GM12878 (cell line): ENCODE measurements around the gene LRRC59. TPM values are rescaled to one million over a fixed set of nuclear protein-coding genes. Genes with fewer than 3 reads are reported as not detected.

Experiments used
- ATAC-seq: fragments of 200-7000 bp; cut with Tn5 transposase; 3 replicates; pipeline ENCODE4 v1.9.1; 2020; ENCODE audit warnings: mild to moderate bottlenecking, moderate library complexity
- BruUV-seq: library from RNA; stranded (reverse); fragments of 400-500 nt; replicated peaks from 2 replicates; lab custom pipeline; 2021; lab: Mats Ljungman, UMichigan
- CTCF ChIA-PET: fragments of 300-600 bp; sonication (Branson Sonifier 250); formaldehyde crosslinking; extraction: SDS; loops from one replicate; lab custom pipeline; 2021; ENCODE audit warnings: inconsistent platforms; lab: Yijun Ruan, JAX
- POLR2A ChIA-PET: fragments of 350-600 bp; formaldehyde crosslinking; extraction: SDS; loops from one replicate; lab custom pipeline; 2021; ENCODE audit warnings: inconsistent platforms; lab: Charles Lee
- RAD21 ChIA-PET: fragments of 300-600 bp; sonication (Branson Sonifier 250); formaldehyde crosslinking; loops from one replicate; lab custom pipeline; 2023; ENCODE audit warnings: antibody characterized with exemption; ENCODE audit not compliant: unreplicated experiment; lab: Charles Lee
- SMC1A ChIA-PET: fragments of 300-600 bp; sonication (Branson Sonifier 250); formaldehyde crosslinking; loops from one replicate; lab custom pipeline; 2023; ENCODE audit not compliant: unreplicated experiment, uncharacterized antibody; lab: Charles Lee
- DNase-seq: peaks from one replicate; pipeline ENCODE4 v3.0.0-alpha.2; 2011; ENCODE audit warnings: low read depth, low spot score
- FAIRE-seq: peaks from 3 replicates; lab custom pipeline; 2011; peaks lifted over from hg19 to GRCh38; lab: Jason Lieb, UNC
- H2AFZ ChIP-seq: 2 replicates; pipeline ENCODE4 v1.6.0; 2011; ENCODE audit warnings: low read depth, low read length, control low read depth; ENCODE audit not compliant: control insufficient read depth
- H3K27ac ChIP-seq: 2 replicates; pipeline ENCODE4 v1.5.1; 2011; ENCODE audit warnings: control low read depth; ENCODE audit not compliant: control insufficient read depth, insufficient read depth
- H3K27me3 ChIP-seq, 2 experiments: replicated peaks in 1 of 2; 2 replicates each; pipeline versions ENCODE4 v1.6.0 to v1.6.1; 2011; ENCODE audit warnings: low read length in 1 of 2; ENCODE audit not compliant: control insufficient read depth in 2 of 2, insufficient read depth in 2 of 2
- H3K36me3 ChIP-seq, 2 experiments: 2 replicates each; pipeline ENCODE4 v1.5.1; 2011; ENCODE audit warnings: low read length in 1 of 2; ENCODE audit not compliant: control insufficient read depth in 2 of 2, insufficient read depth in 2 of 2
- H3K4me1 ChIP-seq: 2 replicates; pipeline ENCODE4 v1.6.1; 2011; ENCODE audit warnings: mild to moderate bottlenecking, low read length, moderate library complexity, mixed read lengths; ENCODE audit not compliant: control insufficient read depth, insufficient read depth
- H3K4me2 ChIP-seq: 2 replicates; pipeline ENCODE4 v1.6.0; 2011; ENCODE audit warnings: control low read depth; ENCODE audit not compliant: control insufficient read depth, insufficient read depth
- H3K4me3 ChIP-seq: fragments of 200-600 bp; sonication (generic); 2 replicates; pipeline ENCODE4 v1.5.1; 2016
- H3K79me2 ChIP-seq: 2 replicates; pipeline ENCODE4 v1.6.0; 2011; ENCODE audit warnings: low read length; ENCODE audit not compliant: control insufficient read depth, insufficient read depth
- H3K9ac ChIP-seq: 2 replicates; pipeline ENCODE4 v1.8.0; 2011; ENCODE audit warnings: low read length, control low read depth, mixed read lengths; ENCODE audit not compliant: control insufficient read depth, insufficient read depth
- H3K9me3 ChIP-seq: replicated peaks from 3 replicates; pipeline ENCODE4 v1.5.1; 2011; ENCODE audit warnings: mild to moderate bottlenecking, low read length; ENCODE audit not compliant: control insufficient read depth, insufficient read depth
- H4K20me1 ChIP-seq: 2 replicates; pipeline ENCODE4 v1.6.0; 2011; ENCODE audit not compliant: control insufficient read depth, insufficient read depth
- ATF2 ChIP-seq: IDR thresholded peaks from 2 replicates; pipeline ENCODE4 v1.6.1; 2012; ENCODE audit warnings: low read length, inconsistent platforms
- CHD1 ChIP-seq: IDR thresholded peaks from 2 replicates; pipeline ENCODE4 v1.6.1; 2012; ENCODE audit warnings: low read depth, low read length, improper control_type of control experiment
- FOS ChIP-seq: IDR thresholded peaks from 3 replicates; pipeline ENCODE4 v1.6.1; 2011; ENCODE audit warnings: borderline replicate concordance; ENCODE audit not compliant: insufficient read length; ENCODE audit errors: extremely low read depth
- GATAD2B ChIP-seq: fragments of 450-650 bp; conservative IDR thresholded peaks from 2 replicates; pipeline ENCODE4 v1.6.1; 2017; ENCODE audit warnings: low read depth, mild to moderate bottlenecking, moderate library complexity
- IKZF1 ChIP-seq: fragments of 450-650 bp; conservative IDR thresholded peaks from 2 replicates; pipeline ENCODE4 v1.6.1; 2017; ENCODE audit warnings: antibody characterized with exemption, mild to moderate bottlenecking
- PBX3 ChIP-seq: IDR thresholded peaks from 2 replicates; pipeline ENCODE4 v1.6.1; 2011; ENCODE audit warnings: mild to moderate bottlenecking, low read depth, low read length, moderate library complexity; ENCODE audit not compliant: insufficient replicate concordance
- RELA ChIP-seq: fragments of 450-650 bp; IDR thresholded peaks from 2 replicates; pipeline ENCODE4 v1.8.0; 2014; ENCODE audit warnings: borderline replicate concordance; ENCODE audit not compliant: partially characterized antibody
- SMAD5 ChIP-seq: IDR thresholded peaks from 2 replicates; pipeline ENCODE4 v1.6.1; 2016; ENCODE audit warnings: antibody characterized with exemption, low read depth
- SP1 ChIP-seq: IDR thresholded peaks from one replicate; pipeline ENCODE4 v1.6.1; 2011; ENCODE audit warnings: low read depth, low read length
- SPI1 ChIP-seq: IDR thresholded peaks from 2 replicates; pipeline ENCODE4 v1.6.1; 2011; ENCODE audit warnings: low read depth, mild to moderate bottlenecking, low read length, moderate library complexity, borderline replicate concordance; ENCODE audit not compliant: insufficient read depth
- STAT1 ChIP-seq: fragments of 450-650 bp; conservative IDR thresholded peaks from 2 replicates; pipeline ENCODE4 v1.6.1; 2014; ENCODE audit warnings: antibody characterized with exemption, mild to moderate bottlenecking
- SUPT20H ChIP-seq: IDR thresholded peaks from 2 replicates; pipeline ENCODE4 v1.6.1; 2011; ENCODE audit warnings: low read depth, mild to moderate bottlenecking, low read length, moderate library complexity, borderline replicate concordance; ENCODE audit not compliant: control insufficient read depth
- TCF12 ChIP-seq: IDR thresholded peaks from 2 replicates; pipeline ENCODE4 v1.6.1; 2011; ENCODE audit warnings: low read depth, mild to moderate bottlenecking, low read length
- YY1 ChIP-seq: IDR thresholded peaks from 2 replicates; pipeline ENCODE4 v1.6.1; 2011; ENCODE audit warnings: low read depth, mild to moderate bottlenecking, low read length
- WGBS: methylation state at CpG from one replicate; pipeline ENCODE4 v1.1.6; 2016; ENCODE audit warnings: low lambda C conversion rate; ENCODE audit not compliant: insufficient replicate concordance, insufficient coverage; ENCODE audit errors: missing lambda C conversion rate; 5-methylcytosine and 5-hydroxymethylcytosine counted together
- in situ Hi-C: fragments of 300-500 bp; cut with MboI; formaldehyde crosslinking; loops from 9 replicates; pipeline ENCODE4 v1.14.3; 2018; ENCODE audit warnings: mixed read lengths
- intact Hi-C: fragments of 100-400 bp; cut with micrococcal nuclease; formaldehyde crosslinking; loops from one replicate; pipeline ENCODE4 v1.14.2; 2022; ENCODE audit not compliant: unreplicated experiment
- polyA plus RNA-seq, 11 experiments: library from polyadenylated mRNA; depleted of rRNA in 4 of 11; unstranded in 6 of 11; stranded (reverse) in 5 of 11; fragments of >200 nt; fragmentation: Nextera tagmentation in 4 of 11; fragmentation: Illumina TruSeq in 1 of 11; extraction: Ambion mirVana in 4 of 11; extraction: Trizol in 1 of 11; gene quantifications; 1 replicate in 1 of 11; 2 replicates in 10 of 11; pipeline versions ENCODE4 v1.2.1 to v1.2.3, GENCODE V29; 2011 to 2016; ENCODE audit warnings: inconsistent platforms in 2 of 11, missing spikeins in 2 of 11, low read depth in 1 of 11
- total RNA-seq, 4 experiments: library from RNA; depleted of rRNA in 3 of 4; stranded (reverse); fragments of >200 nt in 3 of 4; fragmentation: Illumina TruSeq in 1 of 4; extraction: Trizol in 1 of 4; gene quantifications; 2 replicates each; pipeline versions ENCODE4 v1.2.1 to v1.2.3, GENCODE V29; 2013 to 2021
- TF ChIP-seq, protein P1 (sequence below): fragments of 450-650 bp; IDR thresholded peaks from 2 replicates; pipeline ENCODE4 v1.6.1; 2016; ENCODE audit warnings: mild to moderate bottlenecking

The LRRC59 gene
- total and polyA plus RNA-seq, 10 of the 15 experiments (the other 5 are each of a cell fraction or from before 2014, with no cell fraction given) = 8.8 to 82.2 (median 63.0) TPM

DNA sequence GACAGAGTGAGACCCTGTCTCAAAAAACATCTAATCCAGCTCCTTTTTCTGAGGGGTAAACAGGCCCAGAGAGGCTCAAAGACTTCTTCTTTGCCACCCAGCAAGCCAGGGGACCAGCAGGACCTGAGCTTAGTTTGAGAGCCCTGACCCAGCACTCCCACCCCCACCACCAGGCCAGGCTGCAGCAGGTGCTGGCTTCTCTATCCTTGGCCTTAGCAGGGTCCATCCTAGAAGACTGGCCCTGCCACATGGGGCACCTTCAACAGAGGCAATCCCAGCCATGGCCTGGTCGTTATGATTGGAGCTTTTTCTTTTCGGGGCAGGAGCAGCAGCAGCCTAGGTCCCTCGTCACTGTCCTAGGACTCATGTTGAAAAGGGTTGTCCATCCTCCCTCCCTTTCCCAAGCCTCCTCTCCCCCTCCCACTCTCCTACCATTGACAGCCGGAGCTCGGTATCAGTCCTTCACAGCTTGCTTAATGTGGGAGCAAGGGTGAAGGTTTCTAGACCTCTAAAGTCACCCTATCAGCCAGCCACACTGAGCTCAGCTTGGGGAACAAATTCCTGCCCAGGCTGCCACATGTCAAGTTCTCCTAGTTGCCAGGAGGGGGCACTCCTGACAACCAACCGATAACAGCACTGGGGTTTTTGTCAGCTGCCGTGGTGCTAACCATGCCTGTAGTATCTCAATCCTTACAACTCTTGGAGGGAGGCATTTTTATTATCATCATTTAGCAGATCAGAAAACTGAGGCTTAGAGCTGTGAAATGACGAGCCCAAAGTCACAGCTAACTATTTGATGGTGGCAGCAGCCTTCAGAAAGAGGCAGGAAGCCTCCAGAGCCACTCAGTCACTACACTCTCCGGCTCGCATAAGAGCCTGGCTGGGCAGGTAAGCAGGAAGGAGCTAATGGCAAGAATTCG is 35.5 kb downstream of the LRRC59 start:
- Histone ChIP-seq H3K9ac (no peak overlapping the region), H3K4me2 (no peak overlapping the region), H3K4me3 (no peak overlapping the region), H3K27me3 (no peaks in the 10 kb centered on the region), H3K36me3 (peaks cover 11 to 23% of the 10 kb centered on the region in 2 experiments; a peak in 3 of 4 replicates), H3K4me1 (no peaks in the 10 kb centered on the region), H3K79me2 (no peaks in the 10 kb centered on the region; the same call in 1 of the 2 replicates), H2AFZ (no peak overlapping the region; the same call in 1 of the 2 replicates), H4K20me1 (no peaks in the 10 kb centered on the region), H3K9me3 (no peaks in the 10 kb centered on the region), H3K27ac (no peak overlapping the region)
- CTCF ChIA-PET = interaction anchor here (0.7 to 4.5 kb wide), 43 partner anchors 11 to 247 kb away, joined by 3 to 83 read pairs (median 6); partner anchors contain the start of genes EME1, LRRC59, MRPL27 and RSAD1
- RAD21 ChIA-PET = interaction anchor here (0.6 to 3.0 kb wide), 14 partner anchors 13 to 162 kb away, joined by 3 to 32 read pairs (median 4); partner anchors contain the start of genes ACSF2, LRRC59, RSAD1 and XYLT2
- WGBS = 37% methylated on average over 11 of the region's 11 CpGs
- no peak for DNase-seq
- BruUV-seq = TSS peak; percentile 7
- SMC1A ChIA-PET = interaction anchor here (0.7 to 2.9 kb wide), 24 partner anchors 9 to 180 kb away, joined by 3 to 26 read pairs (median 4); partner anchors contain the start of genes LRRC59 and XYLT2
- POLR2A ChIA-PET = interaction anchor here (0.7 to 1.9 kb wide), 8 partner anchors 10 to 276 kb away, joined by 3 to 7 read pairs (median 4); partner anchors contain the start of gene LRRC59
- intact Hi-C loops (loop anchor here (1.0 kb wide), 1 partner anchor 117 kb away; no protein-coding TSS in a partner anchor), in situ Hi-C loops (loop anchor here (5.0 kb wide), 1 partner anchor 50 kb away; no protein-coding TSS in a partner anchor)
- peak; percentile 94 for ATAC-seq
- peak; percentile 88 for FAIRE-seq
- TF ChIP-seq ATF2 (no peak), FOS (no peak), PBX3 (no peak), IKZF1 (no peak), GATAD2B (no peak), SP1 (no peak), SPI1 (no peak), TCF12 (no peak), RELA (no peak), CHD1 (no peak), YY1 (peak; percentile 28; the same call in 1 of the 2 replicates), SUPT20H (no peak), SMAD5 (no peak), STAT1 (0 out of 2 replicates have a peak, but pooled peaks have one; percentile 33)
- TF ChIP-seq, protein P1, sequence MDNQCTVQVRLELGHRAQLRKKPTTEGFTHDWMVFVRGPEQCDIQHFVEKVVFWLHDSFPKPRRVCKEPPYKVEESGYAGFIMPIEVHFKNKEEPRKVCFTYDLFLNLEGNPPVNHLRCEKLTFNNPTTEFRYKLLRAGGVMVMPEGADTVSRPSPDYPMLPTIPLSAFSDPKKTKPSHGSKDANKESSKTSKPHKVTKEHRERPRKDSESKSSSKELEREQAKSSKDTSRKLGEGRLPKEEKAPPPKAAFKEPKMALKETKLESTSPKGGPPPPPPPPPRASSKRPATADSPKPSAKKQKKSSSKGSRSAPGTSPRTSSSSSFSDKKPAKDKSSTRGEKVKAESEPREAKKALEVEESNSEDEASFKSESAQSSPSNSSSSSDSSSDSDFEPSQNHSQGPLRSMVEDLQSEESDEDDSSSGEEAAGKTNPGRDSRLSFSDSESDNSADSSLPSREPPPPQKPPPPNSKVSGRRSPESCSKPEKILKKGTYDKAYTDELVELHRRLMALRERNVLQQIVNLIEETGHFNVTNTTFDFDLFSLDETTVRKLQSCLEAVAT = no peak
